ENCODE results near the gene TLK1. TPM values are rescaled to one million over a fixed set of nuclear protein-coding genes. Genes with fewer than 3 reads are reported as not detected.

Gene TLK1
- total RNA-seq, 4 donors from 2014 or later: 32.2 to 64.3 (median 45.4) TPM

DNA sequence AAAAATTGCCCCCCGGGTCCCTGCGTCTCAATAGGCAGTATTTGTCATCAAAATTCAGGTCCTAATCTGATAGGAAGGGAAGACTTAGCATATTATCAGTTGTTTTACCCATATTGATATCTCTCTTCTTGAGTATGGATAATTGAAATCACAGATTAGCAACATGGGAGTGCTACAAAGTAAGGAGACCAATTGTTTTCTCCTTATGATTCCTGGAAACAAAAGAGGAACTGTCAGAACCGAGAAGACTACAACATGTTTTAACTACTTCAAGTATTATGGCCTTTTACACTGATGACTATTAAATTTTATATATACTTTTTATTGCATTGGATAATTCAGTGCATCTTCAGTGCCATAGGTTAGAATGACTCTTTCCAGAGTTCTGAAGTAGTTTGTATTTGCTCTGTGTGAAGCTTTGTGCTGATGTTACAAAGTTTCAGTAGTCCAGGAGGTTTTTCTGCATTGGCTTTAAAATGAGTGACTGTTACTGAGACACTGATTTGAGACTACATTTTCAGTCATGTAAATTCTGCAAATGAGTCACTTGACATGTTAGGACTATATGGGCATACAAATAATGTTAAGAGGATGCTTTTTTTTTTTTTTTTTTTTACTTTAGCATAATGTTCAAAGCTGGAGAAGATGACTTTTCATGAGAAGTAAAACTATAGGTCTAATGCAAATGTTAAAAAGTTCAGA is 19.7 kb upstream of the TLK1 start:
- Histone ChIP-seq H3K4me1 (peaks cover 0 to 4% (median 3%) of the 10 kb centered on the region in 3 donors), H3K9me3 (no peaks in the 10 kb centered on the region)
- TF ChIP-seq, protein P1, sequence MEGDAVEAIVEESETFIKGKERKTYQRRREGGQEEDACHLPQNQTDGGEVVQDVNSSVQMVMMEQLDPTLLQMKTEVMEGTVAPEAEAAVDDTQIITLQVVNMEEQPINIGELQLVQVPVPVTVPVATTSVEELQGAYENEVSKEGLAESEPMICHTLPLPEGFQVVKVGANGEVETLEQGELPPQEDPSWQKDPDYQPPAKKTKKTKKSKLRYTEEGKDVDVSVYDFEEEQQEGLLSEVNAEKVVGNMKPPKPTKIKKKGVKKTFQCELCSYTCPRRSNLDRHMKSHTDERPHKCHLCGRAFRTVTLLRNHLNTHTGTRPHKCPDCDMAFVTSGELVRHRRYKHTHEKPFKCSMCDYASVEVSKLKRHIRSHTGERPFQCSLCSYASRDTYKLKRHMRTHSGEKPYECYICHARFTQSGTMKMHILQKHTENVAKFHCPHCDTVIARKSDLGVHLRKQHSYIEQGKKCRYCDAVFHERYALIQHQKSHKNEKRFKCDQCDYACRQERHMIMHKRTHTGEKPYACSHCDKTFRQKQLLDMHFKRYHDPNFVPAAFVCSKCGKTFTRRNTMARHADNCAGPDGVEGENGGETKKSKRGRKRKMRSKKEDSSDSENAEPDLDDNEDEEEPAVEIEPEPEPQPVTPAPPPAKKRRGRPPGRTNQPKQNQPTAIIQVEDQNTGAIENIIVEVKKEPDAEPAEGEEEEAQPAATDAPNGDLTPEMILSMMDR (IDR thresholded peaks at IDR 0.05): no peak
- no peak for TF ChIP-seq POLR2A (IDR thresholded peaks at IDR 0.05)
- TF ChIP-seq POLR2AphosphoS5 (IDR thresholded peaks at IDR 0.05): no peak
- no peak for TF ChIP-seq EP300 (IDR thresholded peaks at IDR 0.05)

DNA sequence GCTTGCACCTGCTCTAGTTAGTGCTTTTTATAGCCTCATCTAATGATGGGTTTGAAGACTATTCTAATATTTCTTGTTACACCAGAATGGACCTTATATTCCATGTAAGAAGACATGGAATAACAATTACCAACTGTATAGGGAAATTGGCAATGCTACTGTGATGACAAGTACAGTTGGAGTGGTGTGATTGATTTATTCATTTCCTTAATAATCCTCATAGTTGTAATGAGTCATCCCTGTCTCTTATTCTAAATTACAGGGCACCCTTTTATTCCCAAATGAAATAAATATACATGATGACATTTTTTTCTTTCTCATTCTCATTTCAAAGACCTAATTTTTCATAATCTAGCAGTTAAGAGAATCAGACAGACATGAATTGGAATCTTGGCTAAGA is 18.3 kb upstream of the TLK1 start:
- H3K36me3 ChIP-seq: no peaks in the 10 kb centered on the region
- ATAC-seq: no peak
- no peaks in the 10 kb centered on the region for H3K4me1 ChIP-seq
- H3K9me3 ChIP-seq: no peaks in the 10 kb centered on the region
- H3K27ac ChIP-seq: no peak overlapping the region
- no peaks in the 10 kb centered on the region for H3K27me3 ChIP-seq
- H3K4me3 ChIP-seq: no peak overlapping the region
- TF ChIP-seq EP300 (IDR thresholded peaks at IDR 0.05): no peak
- TF ChIP-seq, protein P1 (IDR thresholded peaks at IDR 0.05): no peak

More for the DNA sequence above, 19.7 kb upstream of the TLK1 start:
- H3K27me3 ChIP-seq: no peaks in the 10 kb centered on the region
- H3K4me3 ChIP-seq: no peak overlapping the region
- no peak overlapping the region for H3K27ac ChIP-seq
- no peak for ATAC-seq
- 82 to 93% methylated on average over 3 of the region's 3 CpGs for WGBS, 2 donors (ENCODE audit: low coverage in 1 of 2)
- H3K36me3 ChIP-seq: no peaks in the 10 kb centered on the region

DNA sequence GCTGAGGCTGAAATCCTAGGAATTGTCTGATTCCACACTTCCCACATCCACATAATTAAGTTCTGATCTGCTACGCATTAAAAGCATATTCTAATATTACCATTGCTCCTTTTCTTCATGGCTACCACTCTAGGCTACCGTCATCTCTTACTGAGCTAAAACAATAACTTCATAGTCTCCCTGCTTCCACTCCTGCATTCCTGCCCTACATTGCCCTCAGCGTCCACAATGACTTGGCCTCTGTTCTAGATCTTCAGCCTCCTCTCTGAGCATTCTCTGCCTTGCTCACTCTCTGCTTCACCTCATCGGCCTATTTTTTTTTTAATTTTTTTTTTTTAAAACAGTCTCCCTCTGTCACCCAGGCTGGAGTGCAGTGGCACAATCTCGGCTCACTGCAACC is 15.8 kb upstream of the TLK1 start:
- no peak overlapping the region for H3K27ac ChIP-seq
- WGBS, 2 donors (ENCODE audit: low coverage in 1 of 2): 94 to 100% methylated on average over 1 to 5 of the region's 5 CpGs
- no peaks in the 10 kb centered on the region for H3K9me3 ChIP-seq
- H3K36me3 ChIP-seq: no peaks in the 10 kb centered on the region
- ATAC-seq: no peak
- no peaks in the 10 kb centered on the region for H3K27me3 ChIP-seq
- no peaks in the 10 kb centered on the region for H3K4me1 ChIP-seq
- no peak overlapping the region for H3K4me3 ChIP-seq
- no peak for TF ChIP-seq POLR2A (IDR thresholded peaks at IDR 0.05)
- TF ChIP-seq, protein P1 (IDR thresholded peaks at IDR 0.05): no peak
- no peak for TF ChIP-seq POLR2AphosphoS5 (IDR thresholded peaks at IDR 0.05)
- no peak for TF ChIP-seq EP300 (IDR thresholded peaks at IDR 0.05)

DNA sequence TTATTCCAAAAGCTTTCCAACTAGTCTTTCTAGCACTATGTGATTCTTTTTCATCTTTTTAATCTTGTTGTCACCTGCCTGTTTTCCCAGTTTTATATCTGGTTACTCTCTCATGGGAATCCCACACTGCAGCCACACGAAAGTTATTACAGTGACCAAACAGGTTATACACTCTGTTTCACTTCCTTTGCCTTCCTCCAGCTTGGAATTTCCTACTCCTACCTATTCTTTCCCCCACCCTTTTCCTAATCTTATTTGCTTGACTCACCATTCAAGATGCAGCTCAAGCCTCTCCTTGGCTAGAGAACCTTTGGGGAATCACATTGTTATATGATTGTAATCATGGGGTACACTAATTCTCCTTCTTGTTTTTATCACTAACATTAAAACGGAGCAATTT is 13.4 kb upstream of the TLK1 start:
- 71 to 100% methylated on average over 1 to 2 of the region's 2 CpGs for WGBS, 2 donors (ENCODE audit: low coverage in 1 of 2)
- no peaks in the 10 kb centered on the region for H3K36me3 ChIP-seq
- H3K27ac ChIP-seq: no peak overlapping the region

DNA sequence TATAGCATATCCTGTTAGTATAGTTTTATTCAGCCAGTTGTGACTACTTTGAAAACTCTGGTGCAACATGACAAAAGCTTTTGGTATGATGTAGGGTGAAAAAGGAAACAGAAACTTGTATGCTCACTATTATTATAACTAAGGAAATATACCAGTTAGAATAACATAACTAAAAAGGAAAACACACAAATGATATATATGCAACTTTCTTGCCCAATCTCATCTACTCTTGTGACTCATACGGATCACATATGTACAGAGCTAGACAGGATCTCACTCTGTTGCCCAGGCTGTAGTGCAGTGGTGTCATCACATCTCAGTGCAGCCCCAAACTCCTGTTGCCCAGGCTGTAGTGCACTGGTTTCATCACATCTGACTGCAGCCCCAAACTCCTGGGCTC is 12.4 kb upstream of the TLK1 start:
- Histone ChIP-seq H3K27ac (no peak overlapping the region), H3K36me3 (no peaks in the 10 kb centered on the region), H3K4me3 (no peak overlapping the region), H3K27me3 (no peaks in the 10 kb centered on the region), H3K9me3 (no peaks in the 10 kb centered on the region), H3K4me1 (no peaks in the 10 kb centered on the region)
- 75 to 93% methylated on average over 1 of the region's 1 CpG for WGBS, 2 donors (ENCODE audit: low coverage in 1 of 2)
- ATAC-seq: no peak
- TF ChIP-seq POLR2AphosphoS5 (IDR thresholded peaks at IDR 0.05): no peak
- TF ChIP-seq, protein P1 (IDR thresholded peaks at IDR 0.05): no peak
- no peak for TF ChIP-seq EP300 (IDR thresholded peaks at IDR 0.05)
- no peak for TF ChIP-seq POLR2A (IDR thresholded peaks at IDR 0.05)

More for the DNA sequence above, 13.4 kb upstream of the TLK1 start:
- TF ChIP-seq, protein P1 (IDR thresholded peaks at IDR 0.05): no peak
- no peak for TF ChIP-seq POLR2AphosphoS5 (IDR thresholded peaks at IDR 0.05)
- no peak for TF ChIP-seq POLR2A (IDR thresholded peaks at IDR 0.05)
- no peak for TF ChIP-seq EP300 (IDR thresholded peaks at IDR 0.05)
- no peak for ATAC-seq
- Histone ChIP-seq H3K4me1 (no peaks in the 10 kb centered on the region), H3K9me3 (no peaks in the 10 kb centered on the region), H3K4me3 (no peak overlapping the region), H3K27me3 (no peaks in the 10 kb centered on the region)
